HG03460 (cell line): ENCODE measurements around the gene KCTD5.
"Not testable (repeated sequence)": the region's sequence is repeated elsewhere in the genome, so short reads cannot be mapped to it uniquely, and the experiment has no call there.

Experiments used
- ATAC-seq: cut with Tn5 transposase; IDR thresholded peaks from one replicate; pipeline ENCODE4 v1.9.1; 2021; ENCODE audit not compliant: unreplicated experiment

The KCTD5 gene

GRCh38 chr16:2721634-2722173 lies 39.4 kb downstream of the KCTD5 start:
- not testable (repeated sequence) for ATAC-seq

GRCh38 chr16:2724088-2724676 lies 41.9 kb downstream of the KCTD5 start:
- ATAC-seq, result no peak

GRCh38 chr16:2724816-2725348 lies 42.6 kb downstream of the KCTD5 start:
- no peak for ATAC-seq

GRCh38 chr16:2726923-2727322 lies 44.6 kb downstream of the KCTD5 start:
- ATAC-seq, result no peak

- ATAC-seq, result no peak
These were observed 45.7 kb downstream of the KCTD5 start for GRCh38 chr16:2728034-2728433.

- ATAC-seq, result no peak
These were observed 52.7 kb downstream of the KCTD5 start for GRCh38 chr16:2734844-2735515.

GRCh38 chr16:2736476-2737237 lies 54.3 kb downstream of the KCTD5 start:
- ATAC-seq, result no peak

GRCh38 chr16:2737238-2737605 lies 54.9 kb downstream of the KCTD5 start:
- ATAC-seq, result no peak

- ATAC-seq, result no peak
These were observed 55.6 kb downstream of the KCTD5 start for GRCh38 chr16:2737895-2738418.

- no peak for ATAC-seq
These were observed 56.3 kb downstream of the KCTD5 start for GRCh38 chr16:2738615-2739014.

- ATAC-seq, result no peak
These were observed 57.5 kb downstream of the KCTD5 start for GRCh38 chr16:2739625-2740430.

GRCh38 chr16:2740476-2740875 lies 58.2 kb downstream of the KCTD5 start:
- no peak for ATAC-seq

- ATAC-seq, result no peak
These were observed 58.8 kb downstream of the KCTD5 start for GRCh38 chr16:2741168-2741567.

- ATAC-seq, result no peak
These were observed 60.1 kb downstream of the KCTD5 start for GRCh38 chr16:2742323-2743006.

GRCh38 chr16:2743007-2743810 lies 60.9 kb downstream of the KCTD5 start:
- no peak for ATAC-seq

- ATAC-seq, result no peak
These were observed 62.4 kb downstream of the KCTD5 start for GRCh38 chr16:2744711-2745110.

- ATAC-seq, result no peak
These were observed 63.0 kb downstream of the KCTD5 start for GRCh38 chr16:2745116-2745890.

GRCh38 chr16:2745961-2746360 lies 63.6 kb downstream of the KCTD5 start:
- ATAC-seq, result no peak
